Trophoblast cell (in vitro differentiated cells and primary cell): Measurements from ENCODE around the gene SERPINA3.

Source experiments
- DNase-seq, 2 donors: peaks; one replicate each; pipeline ENCODE4 v3.0.0-alpha.2; 2016
- H2AFZ ChIP-seq: 2 replicates; pipeline ENCODE4 v1.6.1; 2013; ENCODE audit warnings: low read length, moderate library complexity, mild to moderate bottlenecking; ENCODE audit not compliant: insufficient read depth, poor library complexity
- H2AK5ac ChIP-seq: 2 replicates; pipeline ENCODE4 v1.6.1; 2013; ENCODE audit warnings: mild to moderate bottlenecking, low read length
- H2BK120ac ChIP-seq: 2 replicates; pipeline ENCODE4 v1.6.1; 2013; ENCODE audit warnings: low read length, mild to moderate bottlenecking, moderate library complexity; ENCODE audit not compliant: insufficient read depth, poor library complexity
- H2BK12ac ChIP-seq: 2 replicates; pipeline ENCODE4 v1.6.1; 2013; ENCODE audit warnings: mild to moderate bottlenecking, low read length, moderate library complexity
- H2BK5ac ChIP-seq: 2 replicates; pipeline ENCODE4 v1.6.1; 2013; ENCODE audit warnings: low read length, low read depth, moderate library complexity, mild to moderate bottlenecking; ENCODE audit not compliant: poor library complexity
- H3K14ac ChIP-seq: 2 replicates; pipeline ENCODE4 v1.6.1; 2013; ENCODE audit warnings: mild to moderate bottlenecking, low read length
- H3K18ac ChIP-seq: 2 replicates; pipeline ENCODE4 v1.6.1; 2013; ENCODE audit warnings: mild to moderate bottlenecking, low read length
- H3K23ac ChIP-seq: 2 replicates; pipeline ENCODE4 v1.6.1; 2013; ENCODE audit warnings: low read length
- H3K27ac ChIP-seq: 2 replicates; pipeline ENCODE4 v1.5.1; 2013; ENCODE audit warnings: low read depth, mild to moderate bottlenecking, inconsistent platforms, low read length, moderate library complexity
- H3K27me3 ChIP-seq: 2 replicates; pipeline ENCODE4 v1.6.1; 2013; ENCODE audit warnings: inconsistent platforms, mild to moderate bottlenecking, low read length, moderate library complexity; ENCODE audit not compliant: insufficient read depth
- H3K36me3 ChIP-seq, 2 experiments: 1 replicate in 1 of 2; 2 replicates in 1 of 2; pipeline ENCODE4 v1.6.1; 2013; ENCODE audit warnings: low read length in 2 of 2, mild to moderate bottlenecking in 2 of 2, moderate library complexity in 1 of 2; ENCODE audit not compliant: insufficient read depth in 2 of 2, control insufficient read depth in 1 of 2
- H3K4ac ChIP-seq: 2 replicates; pipeline ENCODE4 v1.6.1; 2013; ENCODE audit warnings: low read depth, mild to moderate bottlenecking, low read length, moderate library complexity
- H3K4me1 ChIP-seq, 2 experiments: 1 replicate in 1 of 2; 2 replicates in 1 of 2; pipeline ENCODE4 v1.6.1; 2013; ENCODE audit warnings: low read length in 2 of 2, mild to moderate bottlenecking in 2 of 2, moderate library complexity in 1 of 2; ENCODE audit not compliant: insufficient read depth in 2 of 2, control insufficient read depth in 1 of 2
- H3K4me2 ChIP-seq: 2 replicates; pipeline ENCODE4 v1.6.1; 2013; ENCODE audit warnings: inconsistent platforms, mild to moderate bottlenecking, low read length, moderate library complexity
- H3K4me3 ChIP-seq: 2 replicates; pipeline ENCODE4 v1.5.1; 2013; ENCODE audit warnings: mild to moderate bottlenecking, low read depth, low read length, inconsistent platforms
- H3K79me1 ChIP-seq: one replicate; pipeline ENCODE4 v1.6.1; 2013; ENCODE audit warnings: low read length
- H3K79me2 ChIP-seq: 2 replicates; pipeline ENCODE4 v1.6.1; 2013; ENCODE audit warnings: low read length, mild to moderate bottlenecking; ENCODE audit not compliant: control insufficient read depth, insufficient read depth, poor library complexity
- H3K9ac ChIP-seq: 2 replicates; pipeline ENCODE4 v1.6.1; 2013; ENCODE audit warnings: mild to moderate bottlenecking, low read length
- H3K9me3 ChIP-seq: 2 replicates; pipeline ENCODE4 v1.6.1; 2013; ENCODE audit warnings: low read depth, mild to moderate bottlenecking, control low read depth, inconsistent platforms, low read length; ENCODE audit not compliant: insufficient read depth
- H4K12ac ChIP-seq: 2 replicates; pipeline ENCODE4 v1.6.1; 2013; ENCODE audit warnings: low read depth, mild to moderate bottlenecking, low read length, moderate library complexity
- H4K8ac ChIP-seq: 2 replicates; pipeline ENCODE4 v1.6.1; 2013; ENCODE audit warnings: low read depth, mild to moderate bottlenecking, low read length, moderate library complexity
- H4K91ac ChIP-seq: one replicate; pipeline ENCODE4 v1.6.1; 2013; ENCODE audit warnings: low read depth, mild to moderate bottlenecking, low read length, moderate library complexity
- WGBS: extraction: QIAGEN DNeasy Blood & Tissue Kit; methylation state at CpG from one replicate; pipeline ENCODE4 v1.1.7; 2013; ENCODE audit warnings: missing lambda C conversion rate; ENCODE audit not compliant: insufficient read length, insufficient coverage; ENCODE audit errors: extremely low coverage; 5-methylcytosine and 5-hydroxymethylcytosine counted together

SERPINA3 gene

GRCh38 chr14:94654071-94654861, 42.1 kb downstream of the SERPINA3 start:
- no peak overlapping the region for H4K8ac ChIP-seq
- no peaks in the 10 kb centered on the region for H3K4me1 ChIP-seq
- no peak overlapping the region for H3K9ac ChIP-seq
- H3K14ac ChIP-seq: no peak overlapping the region
- H3K79me1 ChIP-seq: no peaks in the 10 kb centered on the region
- no peak overlapping the region for H3K23ac ChIP-seq
- H3K4me2 ChIP-seq: no peak overlapping the region
- H3K27ac ChIP-seq: no peak overlapping the region
- no peak overlapping the region for H4K12ac ChIP-seq
- H2AK5ac ChIP-seq: no peak overlapping the region
- H3K36me3 ChIP-seq: no peaks in the 10 kb centered on the region
- DNase-seq: no peak
- no CpG with 5 or more reads among the region's 13 CpGs for WGBS
- H3K9me3 ChIP-seq: peaks cover 4% of the 10 kb centered on the region
- no peaks in the 10 kb centered on the region for H3K27me3 ChIP-seq
- no peak overlapping the region for H3K18ac ChIP-seq
- no peak overlapping the region for H4K91ac ChIP-seq
- H3K4ac ChIP-seq: no peak overlapping the region
- no peak overlapping the region for H3K4me3 ChIP-seq
- no peaks in the 10 kb centered on the region for H3K79me2 ChIP-seq
- no peak overlapping the region for H2BK5ac ChIP-seq
- H2BK12ac ChIP-seq: no peak overlapping the region
- H2BK120ac ChIP-seq: no peak overlapping the region
- no peak overlapping the region for H2AFZ ChIP-seq

- no peak overlapping the region for H4K8ac ChIP-seq
- no peak overlapping the region for H2AFZ ChIP-seq
- H2BK5ac ChIP-seq: no peak overlapping the region
- H3K4me3 ChIP-seq: no peak overlapping the region
- no CpG with 5 or more reads among the region's 11 CpGs for WGBS
- H3K9me3 ChIP-seq: peaks cover 4% of the 10 kb centered on the region
- no peak overlapping the region for H2BK120ac ChIP-seq
- no peak overlapping the region for H4K12ac ChIP-seq
- no peak for DNase-seq
- H3K9ac ChIP-seq: no peak overlapping the region
- H3K18ac ChIP-seq: no peak overlapping the region
- no peaks in the 10 kb centered on the region for H3K79me1 ChIP-seq
- H3K79me2 ChIP-seq: no peaks in the 10 kb centered on the region
- no peak overlapping the region for H2BK12ac ChIP-seq
- no peaks in the 10 kb centered on the region for H3K36me3 ChIP-seq
- H3K14ac ChIP-seq: no peak overlapping the region
- H2AK5ac ChIP-seq: no peak overlapping the region
- H3K27ac ChIP-seq: no peak overlapping the region
- no peak overlapping the region for H3K4ac ChIP-seq
- H3K27me3 ChIP-seq: no peaks in the 10 kb centered on the region
- H3K4me2 ChIP-seq: no peak overlapping the region
- H3K4me1 ChIP-seq: no peaks in the 10 kb centered on the region
- no peak overlapping the region for H4K91ac ChIP-seq
- no peak overlapping the region for H3K23ac ChIP-seq
Observed at GRCh38 chr14:94655169-94655710, 43.0 kb downstream of the SERPINA3 start.

- Histone ChIP-seq H3K27ac (no peak overlapping the region), H2BK5ac (no peak overlapping the region), H3K79me1 (no peaks in the 10 kb centered on the region), H3K23ac (no peak overlapping the region), H4K8ac (no peak overlapping the region), H3K79me2 (no peaks in the 10 kb centered on the region), H3K4me2 (no peak overlapping the region), H2BK120ac (no peak overlapping the region), H3K4me1 (no peaks in the 10 kb centered on the region), H3K9ac (no peak overlapping the region), H3K4ac (no peak overlapping the region), H3K4me3 (no peak overlapping the region), H3K18ac (no peak overlapping the region), H3K27me3 (no peaks in the 10 kb centered on the region), H4K91ac (no peak overlapping the region), H3K9me3 (peaks cover 2% of the 10 kb centered on the region), H2AFZ (no peak overlapping the region), H3K14ac (no peak overlapping the region), H4K12ac (no peak overlapping the region), H2AK5ac (no peak overlapping the region), H3K36me3 (no peaks in the 10 kb centered on the region), H2BK12ac (no peak overlapping the region)
- DNase-seq: no peak
- WGBS: no CpG with 5 or more reads among the region's 4 CpGs
Observed at GRCh38 chr14:94656043-94656442, 43.9 kb downstream of the SERPINA3 start.

- H3K9me3 ChIP-seq: no peaks in the 10 kb centered on the region
- no peak for DNase-seq
- no peak overlapping the region for H4K8ac ChIP-seq
- H2BK12ac ChIP-seq: no peak overlapping the region
- H3K4me2 ChIP-seq: no peak overlapping the region
- H3K23ac ChIP-seq: no peak overlapping the region
- no peak overlapping the region for H3K4ac ChIP-seq
- H3K18ac ChIP-seq: no peak overlapping the region
- H2AK5ac ChIP-seq: no peak overlapping the region
- no peak overlapping the region for H3K4me3 ChIP-seq
- no peak overlapping the region for H4K91ac ChIP-seq
- no peaks in the 10 kb centered on the region for H3K79me1 ChIP-seq
- no peaks in the 10 kb centered on the region for H3K27me3 ChIP-seq
- no peak overlapping the region for H3K27ac ChIP-seq
- H3K79me2 ChIP-seq: no peaks in the 10 kb centered on the region
- no CpG with 5 or more reads among the region's 1 CpG for WGBS
- H2AFZ ChIP-seq: no peak overlapping the region
- H3K14ac ChIP-seq: no peak overlapping the region
- H4K12ac ChIP-seq: no peak overlapping the region
- no peaks in the 10 kb centered on the region for H3K4me1 ChIP-seq
- H2BK5ac ChIP-seq: no peak overlapping the region
- H3K36me3 ChIP-seq: no peaks in the 10 kb centered on the region
- H2BK120ac ChIP-seq: no peak overlapping the region
- no peak overlapping the region for H3K9ac ChIP-seq
Observed at GRCh38 chr14:94659256-94659655, 47.1 kb downstream of the SERPINA3 start.
